Caco-2 (cell line): Measurements from ENCODE around the gene AGAP1. TPM values are rescaled to one million over a fixed set of nuclear protein-coding genes. Genes with fewer than 3 reads are reported as not detected.

Experiments used
- BruUV-seq: library from RNA; stranded (reverse); fragments of 400-500 nt; replicated peaks from 2 replicates; lab custom pipeline; 2021; lab: Mats Ljungman, UMichigan
- CTCF ChIA-PET: fragments of 300-600 bp; sonication (Branson Sonifier 250); formaldehyde crosslinking; loops from one replicate; lab custom pipeline; 2022; ENCODE audit warnings: antibody characterized with exemption; lab: Charles Lee
- POLR2A ChIA-PET: fragments of 300-600 bp; sonication (Branson Sonifier 250); formaldehyde crosslinking; loops from one replicate; lab custom pipeline; 2022; ENCODE audit warnings: antibody characterized with exemption; lab: Charles Lee
- DNase-seq, 2 experiments: peaks; one replicate each; pipeline versions ENCODE4 v3.0.0 to v3.0.0-alpha.2; 2020 to 2022
- H3K27me3 ChIP-seq: replicated peaks from 2 replicates; pipeline ENCODE4 v1.6.0; 2011; ENCODE audit warnings: low read length; ENCODE audit not compliant: control insufficient read depth, insufficient read depth
- H3K36me3 ChIP-seq: 2 replicates; pipeline ENCODE4 v1.5.1; 2011; ENCODE audit warnings: low read length; ENCODE audit not compliant: control insufficient read depth, insufficient read depth
- H3K4me1 ChIP-seq: fragments of 250-450 bp; sonication (Bioruptor Pico); 2 replicates; pipeline ENCODE4 v1.5.1; 2020; ENCODE audit warnings: mild to moderate bottlenecking
- H3K4me3 ChIP-seq: 2 replicates; pipeline ENCODE4 v1.5.1; 2011; ENCODE audit warnings: low read depth, mild to moderate bottlenecking, control low read depth, low read length
- H3K9me3 ChIP-seq: fragments of 250-450 bp; sonication (Bioruptor Pico); 2 replicates; pipeline ENCODE4 v1.5.1; 2020; ENCODE audit warnings: mild to moderate bottlenecking, moderate library complexity
- H3K27ac Mint-ChIP-seq: one replicate; pipeline ENCODE4 v1.8.0; 2022; ENCODE audit warnings: mixed read lengths; ENCODE audit not compliant: unreplicated experiment
- H3K27me3 Mint-ChIP-seq: one replicate; pipeline ENCODE4 v1.8.0; 2022; ENCODE audit warnings: mixed read lengths; ENCODE audit not compliant: insufficient read depth, unreplicated experiment
- H3K36me3 Mint-ChIP-seq: one replicate; pipeline ENCODE4 v1.8.0; 2022; ENCODE audit warnings: mild to moderate bottlenecking, mixed read lengths; ENCODE audit not compliant: insufficient read depth, unreplicated experiment
- H3K4me1 Mint-ChIP-seq: one replicate; pipeline ENCODE4 v1.8.0; 2022; ENCODE audit warnings: low read depth, mixed read lengths; ENCODE audit not compliant: unreplicated experiment
- H3K4me3 Mint-ChIP-seq: one replicate; pipeline ENCODE4 v1.8.0; 2022; ENCODE audit warnings: mild to moderate bottlenecking, moderate library complexity, mixed read lengths; ENCODE audit not compliant: unreplicated experiment
- H3K9me3 Mint-ChIP-seq: one replicate; pipeline ENCODE4 v1.8.0; 2022; ENCODE audit warnings: mixed read lengths; ENCODE audit not compliant: unreplicated experiment
- intact Hi-C: fragments of 100-400 bp; cut with micrococcal nuclease; formaldehyde crosslinking; loops from one replicate; pipeline ENCODE4 v1.10.0; 2022; ENCODE audit not compliant: unreplicated experiment
- total RNA-seq: library from RNA; stranded (reverse); gene quantifications from 2 replicates; pipeline ENCODE4 v1.2.3, GENCODE V29; 2022
- TF ChIP-seq, protein P1 (sequence below), 2 experiments: fragments of 200-600 bp in 1 of 2; IDR thresholded peaks; 1 replicate in 1 of 2; 2 replicates in 1 of 2; pipeline versions ENCODE4 v1.5.1 to v1.8.0; 2011 to 2022; ENCODE audit warnings: antibody characterized with exemption in 1 of 2, control low read depth in 1 of 2, inconsistent platforms in 1 of 2, low read depth in 1 of 2, low read length in 1 of 2, mild to moderate bottlenecking in 1 of 2, moderate library complexity in 1 of 2; ENCODE audit not compliant: insufficient read depth in 1 of 2, severe bottlenecking in 1 of 2, unreplicated experiment in 1 of 2

The AGAP1 gene
- total RNA-seq, 1 experiment from 2014 or later = 41.7 TPM

DNA sequence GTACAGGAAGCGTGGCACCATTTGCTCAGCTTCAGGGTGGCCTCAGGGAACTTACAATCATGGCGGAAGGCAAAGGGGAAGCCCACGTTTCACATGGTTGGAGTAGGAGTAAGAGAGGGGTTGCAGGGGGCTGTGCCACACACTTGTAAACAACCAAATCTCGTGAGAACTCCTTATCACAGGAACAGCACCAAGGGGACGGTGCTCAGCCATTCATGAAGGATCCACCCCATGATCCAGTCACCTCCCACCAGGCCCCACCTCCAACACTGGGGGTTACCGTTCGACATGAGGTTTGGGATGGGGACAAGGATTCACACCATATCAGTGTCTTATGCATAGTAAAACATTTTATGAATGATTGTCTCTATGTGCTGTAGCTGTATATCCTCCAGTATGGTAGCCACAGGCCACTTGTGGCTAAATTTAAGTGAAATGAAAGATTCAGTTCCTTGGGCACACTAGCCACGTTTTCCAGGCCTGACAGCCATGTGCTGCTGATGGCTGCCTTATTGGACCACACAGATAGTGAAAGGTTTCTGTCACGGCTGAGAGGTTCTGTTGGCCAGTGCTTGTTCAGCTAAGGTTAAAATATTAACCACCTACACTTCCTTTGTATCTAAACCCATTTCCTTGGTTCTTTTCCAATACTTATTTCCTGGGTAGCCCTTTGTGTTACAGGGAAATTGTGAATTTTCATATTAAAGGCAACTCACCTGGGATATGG is 77.3 kb downstream of the AGAP1 start:
- DNase-seq = no peak
- Histone ChIP-seq H3K36me3 (no peaks in the 10 kb centered on the region), H3K9me3 (no peaks in the 10 kb centered on the region), H3K27me3 (no peaks in the 10 kb centered on the region), H3K4me1 (peaks cover 23% of the 10 kb centered on the region), H3K4me3 (no peak overlapping the region)
- TSS peak; percentile 61 for BruUV-seq
- intact Hi-C loops = no loop called here
- no peaks in the 10 kb centered on the region for H3K9me3 Mint-ChIP-seq
- peaks cover 20% of the 10 kb centered on the region for H3K4me1 Mint-ChIP-seq
- peaks cover 12% of the 10 kb centered on the region for H3K36me3 Mint-ChIP-seq
- POLR2A ChIA-PET = no interaction called here
- H3K27me3 Mint-ChIP-seq = no peaks in the 10 kb centered on the region
- TF ChIP-seq, protein P1, sequence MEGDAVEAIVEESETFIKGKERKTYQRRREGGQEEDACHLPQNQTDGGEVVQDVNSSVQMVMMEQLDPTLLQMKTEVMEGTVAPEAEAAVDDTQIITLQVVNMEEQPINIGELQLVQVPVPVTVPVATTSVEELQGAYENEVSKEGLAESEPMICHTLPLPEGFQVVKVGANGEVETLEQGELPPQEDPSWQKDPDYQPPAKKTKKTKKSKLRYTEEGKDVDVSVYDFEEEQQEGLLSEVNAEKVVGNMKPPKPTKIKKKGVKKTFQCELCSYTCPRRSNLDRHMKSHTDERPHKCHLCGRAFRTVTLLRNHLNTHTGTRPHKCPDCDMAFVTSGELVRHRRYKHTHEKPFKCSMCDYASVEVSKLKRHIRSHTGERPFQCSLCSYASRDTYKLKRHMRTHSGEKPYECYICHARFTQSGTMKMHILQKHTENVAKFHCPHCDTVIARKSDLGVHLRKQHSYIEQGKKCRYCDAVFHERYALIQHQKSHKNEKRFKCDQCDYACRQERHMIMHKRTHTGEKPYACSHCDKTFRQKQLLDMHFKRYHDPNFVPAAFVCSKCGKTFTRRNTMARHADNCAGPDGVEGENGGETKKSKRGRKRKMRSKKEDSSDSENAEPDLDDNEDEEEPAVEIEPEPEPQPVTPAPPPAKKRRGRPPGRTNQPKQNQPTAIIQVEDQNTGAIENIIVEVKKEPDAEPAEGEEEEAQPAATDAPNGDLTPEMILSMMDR (IDR thresholded peaks at IDR 0.05; ENCODE audit: insufficient read depth in 1 of 2, low read depth in 1 of 2, low read length in 1 of 2, severe bottlenecking in 1 of 2, unreplicated experiment in 1 of 2) = no peak
- H3K27ac Mint-ChIP-seq = peak overlapping the region; percentile 86
- CTCF ChIA-PET = no interaction called here
- H3K4me3 Mint-ChIP-seq = peak overlapping the region; percentile 56

DNA sequence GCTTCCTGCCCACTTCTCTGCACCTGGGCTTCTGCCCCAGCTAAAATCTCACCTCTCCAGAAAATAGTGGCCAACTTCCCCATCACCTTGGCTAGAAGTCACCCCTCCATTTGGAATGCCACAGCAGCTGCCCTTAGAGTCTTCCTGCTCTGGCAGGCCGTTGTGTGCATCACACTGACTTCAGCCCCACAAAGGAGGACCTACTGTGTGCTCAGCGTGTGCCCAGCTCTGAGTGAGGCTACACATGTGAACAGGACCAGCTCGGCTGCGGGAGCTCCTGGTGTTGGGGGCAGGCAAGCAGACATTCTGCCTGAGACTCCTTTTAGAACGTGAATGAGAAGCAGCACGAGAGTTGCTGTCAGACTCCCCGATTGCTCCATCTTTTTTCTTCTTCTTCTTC is 78.7 kb downstream of the AGAP1 start:
- Histone ChIP-seq H3K36me3 (no peaks in the 10 kb centered on the region), H3K4me1 (peaks cover 23% of the 10 kb centered on the region), H3K4me3 (no peak overlapping the region), H3K9me3 (no peaks in the 10 kb centered on the region), H3K27me3 (no peaks in the 10 kb centered on the region)
- Mint-ChIP-seq H3K4me3 (no peak overlapping the region), H3K36me3 (peaks cover 13% of the 10 kb centered on the region), H3K27ac (peak overlapping the region; percentile 83), H3K9me3 (no peaks in the 10 kb centered on the region), H3K4me1 (peaks cover 20% of the 10 kb centered on the region), H3K27me3 (no peaks in the 10 kb centered on the region)
- no TSS peak for BruUV-seq
- no peak for DNase-seq
- CTCF ChIA-PET = no interaction called here
- intact Hi-C loops = no loop called here
- TF ChIP-seq, protein P1 (IDR thresholded peaks at IDR 0.05; ENCODE audit: insufficient read depth in 1 of 2, low read depth in 1 of 2, low read length in 1 of 2, severe bottlenecking in 1 of 2, unreplicated experiment in 1 of 2) = no peak
- POLR2A ChIA-PET = no interaction called here

GRCh38 chr2:235573331-235574221 is 79.7 kb downstream of the AGAP1 start:
- Histone ChIP-seq H3K4me1 (peaks cover 23% of the 10 kb centered on the region), H3K36me3 (no peaks in the 10 kb centered on the region), H3K4me3 (no peak overlapping the region), H3K27me3 (no peaks in the 10 kb centered on the region), H3K9me3 (no peaks in the 10 kb centered on the region)
- intact Hi-C loops = no loop called here
- Mint-ChIP-seq H3K27me3 (no peaks in the 10 kb centered on the region), H3K9me3 (no peaks in the 10 kb centered on the region), H3K4me1 (peaks cover 20% of the 10 kb centered on the region), H3K4me3 (no peak overlapping the region), H3K36me3 (peaks cover 16% of the 10 kb centered on the region), H3K27ac (peak overlapping the region; percentile 83)
- DNase-seq = no peak
- no TSS peak for BruUV-seq
- TF ChIP-seq, protein P1 (IDR thresholded peaks at IDR 0.05; ENCODE audit: insufficient read depth in 1 of 2, low read depth in 1 of 2, low read length in 1 of 2, severe bottlenecking in 1 of 2, unreplicated experiment in 1 of 2) = no peak
- ChIA-PET CTCF (no interaction called here), POLR2A (no interaction called here)
